GM12872 (cell line): ENCODE measurements around the gene GABRR1.

Source experiments
- CTCF ChIP-seq: IDR thresholded peaks from 3 replicates; pipeline ENCODE4 v1.5.1; 2011; ENCODE audit warnings: low read depth, mild to moderate bottlenecking, low read length, moderate library complexity; ENCODE audit not compliant: insufficient read depth

GABRR1 gene

GRCh38 chr6:89200706-89201215, 16.4 kb downstream of the GABRR1 start:
- no peak for TF ChIP-seq CTCF

- TF ChIP-seq CTCF: no peak
These were observed 17.6 kb downstream of the GABRR1 start for GRCh38 chr6:89199579-89199978.

DNA sequence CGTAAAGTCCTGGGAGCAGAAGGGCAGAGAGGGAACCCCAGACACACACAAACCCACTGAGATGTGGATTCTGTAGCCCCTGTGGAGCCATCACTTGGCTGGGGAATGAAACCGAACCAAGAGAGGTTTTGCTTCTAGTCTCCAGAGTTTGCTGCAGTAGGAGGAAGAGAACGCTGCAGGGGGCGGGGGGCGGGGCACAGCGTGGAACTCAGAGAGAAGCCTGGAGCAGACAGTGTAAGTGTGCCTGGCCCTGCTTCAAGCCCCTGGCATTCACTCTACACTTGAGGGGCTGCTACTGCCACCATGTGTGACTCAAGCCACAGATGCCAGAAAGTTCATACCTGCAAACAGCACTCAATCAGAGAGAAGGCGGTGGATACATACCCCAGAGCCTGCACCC, 18.9 kb downstream of the GABRR1 start:
- TF ChIP-seq CTCF: no peak

DNA sequence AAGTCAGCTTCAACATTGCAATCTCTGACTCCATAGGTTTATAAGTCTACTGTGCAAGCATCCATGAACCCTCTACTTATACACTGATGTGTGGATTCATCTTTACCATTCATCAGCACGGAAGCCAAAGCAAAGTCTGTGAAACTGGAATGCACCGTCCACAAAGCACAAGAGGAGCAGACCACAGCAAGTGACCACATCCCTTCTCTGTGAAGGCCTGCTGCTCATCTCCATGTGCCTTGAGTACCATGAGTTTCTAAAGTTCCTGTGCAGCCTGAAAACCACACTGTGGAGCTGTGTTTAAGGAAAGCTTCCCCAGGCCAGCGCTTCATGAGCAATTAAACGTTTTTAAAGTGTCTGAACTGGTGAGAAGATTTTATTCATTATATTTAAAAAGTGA, 20.0 kb downstream of the GABRR1 start:
- TF ChIP-seq CTCF: no peak

GRCh38 chr6:89194559-89194958, 22.6 kb downstream of the GABRR1 start:
- TF ChIP-seq CTCF: no peak

DNA sequence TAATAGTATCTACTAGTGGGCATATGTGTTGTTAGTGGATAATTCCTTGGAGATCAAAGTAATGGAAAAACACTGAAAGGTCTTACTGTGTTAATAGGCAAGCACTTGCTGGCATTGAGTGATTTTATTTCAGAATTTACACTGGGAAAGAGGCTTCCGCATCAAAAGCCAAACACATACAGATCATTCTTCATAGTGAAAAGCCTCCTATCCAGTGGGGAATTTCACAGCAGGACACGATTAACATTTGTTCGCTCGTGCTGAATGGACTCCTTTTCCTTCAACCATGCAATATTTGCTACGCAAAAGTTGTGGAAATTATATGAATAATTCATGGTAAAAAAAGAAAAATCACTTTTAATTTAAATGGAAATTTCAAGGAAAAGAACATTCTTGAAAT, 26.4 kb downstream of the GABRR1 start:
- TF ChIP-seq CTCF: no peak

GRCh38 chr6:89187504-89187903, 29.7 kb downstream of the GABRR1 start:
- no peak for TF ChIP-seq CTCF

- TF ChIP-seq CTCF: no peak
These were observed 30.4 kb downstream of the GABRR1 start for GRCh38 chr6:89186762-89187161.
